BJ (cell line): Measurements from ENCODE around the gene LTBR. TPM values are rescaled to one million over a fixed set of nuclear protein-coding genes. Genes with fewer than 3 reads are reported as not detected.
"Not testable (repeated sequence)": the region's sequence is repeated elsewhere in the genome, so short reads cannot be mapped to it uniquely, and the experiment has no call there.

Experiments
- CTCF ChIA-PET: fragments of 350-600 bp; formaldehyde crosslinking; extraction: SDS; loops from one replicate; lab custom pipeline; 2021; ENCODE audit warnings: antibody characterized with exemption, inconsistent platforms; lab: Yijun Ruan, JAX
- POLR2A ChIA-PET: fragments of 300-600 bp; sonication (Branson Sonifier 250); formaldehyde crosslinking; extraction: SDS; loops from one replicate; lab custom pipeline; 2021; ENCODE audit warnings: antibody characterized with exemption; lab: Charles Lee
- DNase-seq: peaks from one replicate; pipeline ENCODE4 v3.0.0-alpha.2; 2011; ENCODE audit warnings: low read depth
- H3K27me3 ChIP-seq: 2 replicates; pipeline ENCODE4 v1.6.0; 2011; ENCODE audit warnings: low read length; ENCODE audit not compliant: control insufficient read depth, insufficient read depth
- H3K36me3 ChIP-seq: 2 replicates; pipeline ENCODE4 v1.5.1; 2011; ENCODE audit warnings: low read length; ENCODE audit not compliant: control insufficient read depth, insufficient read depth
- H3K4me3 ChIP-seq: 2 replicates; pipeline ENCODE4 v1.5.1; 2011; ENCODE audit warnings: low read depth, mild to moderate bottlenecking, control low read depth, low read length
- polyA plus RNA-seq: library from polyadenylated mRNA; depleted of rRNA; stranded (reverse); fragments of >200 nt; gene quantifications from 2 replicates; pipeline ENCODE4 v1.2.3, GENCODE V29; 2011
- TF ChIP-seq, protein P1 (sequence below): IDR thresholded peaks from 2 replicates; pipeline ENCODE4 v1.5.1; 2011; ENCODE audit warnings: low read depth, mild to moderate bottlenecking, control low read depth, inconsistent platforms, low read length, moderate library complexity; ENCODE audit not compliant: insufficient read depth

The LTBR gene
- polyA plus RNA-seq, 1 experiment, result 67.2 TPM

DNA sequence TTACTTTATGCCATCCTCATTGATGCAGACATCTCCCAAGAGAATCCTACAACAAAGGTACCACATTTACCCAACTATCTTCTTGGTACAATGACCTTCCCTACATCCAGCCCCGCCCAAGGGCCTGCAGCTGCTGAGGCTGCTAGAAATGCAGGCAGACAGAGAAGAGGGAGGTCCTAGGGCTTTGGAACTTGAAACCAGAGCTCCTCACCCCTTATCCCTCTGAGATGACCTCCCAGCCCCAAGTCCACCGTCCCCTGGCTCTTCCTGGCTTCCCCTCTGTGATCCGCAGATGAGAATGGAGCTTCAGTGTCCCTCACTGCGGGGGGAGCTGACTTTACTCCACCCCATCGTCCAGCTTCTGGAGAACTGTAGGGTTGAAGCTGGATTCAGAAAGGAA, 40.4 kb upstream of the LTBR start:
- Histone ChIP-seq H3K27me3 (no peaks in the 10 kb centered on the region), H3K4me3 (no peak overlapping the region), H3K36me3 (no peaks in the 10 kb centered on the region)
- ChIA-PET CTCF (interaction anchor here (0.7 kb wide), 1 partner anchor 27 kb away, joined by 3 read pairs; no protein-coding TSS in a partner anchor), POLR2A (interaction anchor here (1.0 to 1.1 kb wide), 2 partner anchors 27 to 40 kb away, joined by 3 to 4 read pairs; partner anchors contain the start of gene LTBR)
- TF ChIP-seq, protein P1, sequence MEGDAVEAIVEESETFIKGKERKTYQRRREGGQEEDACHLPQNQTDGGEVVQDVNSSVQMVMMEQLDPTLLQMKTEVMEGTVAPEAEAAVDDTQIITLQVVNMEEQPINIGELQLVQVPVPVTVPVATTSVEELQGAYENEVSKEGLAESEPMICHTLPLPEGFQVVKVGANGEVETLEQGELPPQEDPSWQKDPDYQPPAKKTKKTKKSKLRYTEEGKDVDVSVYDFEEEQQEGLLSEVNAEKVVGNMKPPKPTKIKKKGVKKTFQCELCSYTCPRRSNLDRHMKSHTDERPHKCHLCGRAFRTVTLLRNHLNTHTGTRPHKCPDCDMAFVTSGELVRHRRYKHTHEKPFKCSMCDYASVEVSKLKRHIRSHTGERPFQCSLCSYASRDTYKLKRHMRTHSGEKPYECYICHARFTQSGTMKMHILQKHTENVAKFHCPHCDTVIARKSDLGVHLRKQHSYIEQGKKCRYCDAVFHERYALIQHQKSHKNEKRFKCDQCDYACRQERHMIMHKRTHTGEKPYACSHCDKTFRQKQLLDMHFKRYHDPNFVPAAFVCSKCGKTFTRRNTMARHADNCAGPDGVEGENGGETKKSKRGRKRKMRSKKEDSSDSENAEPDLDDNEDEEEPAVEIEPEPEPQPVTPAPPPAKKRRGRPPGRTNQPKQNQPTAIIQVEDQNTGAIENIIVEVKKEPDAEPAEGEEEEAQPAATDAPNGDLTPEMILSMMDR, result no peak
- no peak for DNase-seq

DNA sequence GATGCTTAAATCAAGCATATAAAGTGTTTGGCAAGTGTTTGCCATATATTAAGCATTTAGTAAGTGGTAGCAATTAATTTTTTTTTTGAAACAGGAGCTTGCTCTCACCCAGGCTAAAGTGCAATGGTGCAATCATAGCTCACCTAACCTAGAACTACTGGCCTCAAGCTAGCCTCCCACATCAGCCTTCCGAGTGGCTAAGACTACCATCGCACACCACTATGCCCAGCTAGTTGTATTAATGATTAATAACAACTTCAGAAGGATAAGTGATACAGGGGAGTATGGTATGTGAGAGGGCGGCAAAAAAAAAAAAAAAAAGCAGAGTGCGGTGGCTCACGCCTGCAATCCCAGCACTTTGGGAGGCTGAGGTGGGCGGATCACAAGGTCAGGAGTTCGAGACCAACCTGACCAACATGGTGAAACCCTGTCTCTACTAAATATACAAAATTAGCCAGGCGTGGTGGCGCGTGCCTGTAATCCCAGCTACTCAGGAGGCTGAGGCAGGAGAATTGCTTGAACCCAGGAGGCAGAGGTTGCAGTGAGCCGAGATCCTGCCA, 39.8 kb upstream of the LTBR start:
- CTCF ChIA-PET, result interaction anchor here (0.7 kb wide), 1 partner anchor 26 kb away, joined by 3 read pairs; no protein-coding TSS in a partner anchor
- H3K27me3 ChIP-seq, DNase-seq, H3K4me3 ChIP-seq, H3K36me3 ChIP-seq: not testable (repeated sequence)
- POLR2A ChIA-PET, result interaction anchor here (0.6 to 1.1 kb wide), 3 partner anchors 26 to 45 kb away, joined by 3 to 5 read pairs (median 4); partner anchors contain the start of gene LTBR

DNA sequence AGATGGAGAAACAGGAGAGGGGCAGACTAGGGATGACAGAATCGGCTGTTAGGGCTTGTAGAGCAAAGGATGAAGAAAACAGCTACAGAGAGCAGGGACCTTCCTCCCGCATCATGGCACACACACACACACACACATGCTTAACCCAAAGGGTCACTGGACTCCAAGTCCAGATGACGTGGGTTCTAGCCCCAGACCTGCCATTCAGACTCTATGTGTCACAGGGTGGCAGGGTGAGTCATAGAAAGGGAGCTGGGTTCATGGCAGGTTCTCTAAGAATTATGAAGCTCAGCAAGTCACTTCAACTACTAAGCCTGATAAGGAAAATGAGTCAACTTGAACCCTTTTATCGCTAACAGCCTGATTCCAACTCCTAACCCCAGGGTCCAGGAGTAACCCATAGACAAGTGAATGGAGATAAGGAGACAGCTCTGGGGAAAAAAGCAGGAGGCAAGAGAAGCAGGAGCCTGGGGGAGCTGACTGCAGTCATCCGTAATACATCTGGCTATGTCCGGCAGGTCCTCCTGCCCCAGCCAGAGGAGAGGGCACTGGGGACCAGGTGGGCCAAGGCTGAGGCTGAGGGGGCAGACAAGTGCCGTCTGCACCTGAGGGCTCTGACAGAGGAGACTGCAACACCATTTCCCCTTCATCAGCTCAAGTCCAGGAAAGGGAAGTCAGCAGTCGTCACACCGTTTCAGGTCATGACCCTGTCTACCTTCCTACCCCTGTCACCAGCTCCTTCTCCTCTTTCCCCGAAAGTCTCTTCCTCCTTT, 38.5 kb upstream of the LTBR start:
- no peaks in the 10 kb centered on the region for H3K27me3 ChIP-seq
- TF ChIP-seq, protein P1, result no peak
- ChIA-PET CTCF (interaction anchor here (0.7 to 1.0 kb wide), 5 partner anchors 10 to 120 kb away, joined by 3 to 5 read pairs (median 3); no protein-coding TSS in a partner anchor), POLR2A (interaction anchor here (1.2 kb wide), 1 partner anchor 9 kb away, joined by 5 read pairs; no protein-coding TSS in a partner anchor)
- no peak overlapping the region for H3K4me3 ChIP-seq
- no peak for DNase-seq
- no peaks in the 10 kb centered on the region for H3K36me3 ChIP-seq

DNA sequence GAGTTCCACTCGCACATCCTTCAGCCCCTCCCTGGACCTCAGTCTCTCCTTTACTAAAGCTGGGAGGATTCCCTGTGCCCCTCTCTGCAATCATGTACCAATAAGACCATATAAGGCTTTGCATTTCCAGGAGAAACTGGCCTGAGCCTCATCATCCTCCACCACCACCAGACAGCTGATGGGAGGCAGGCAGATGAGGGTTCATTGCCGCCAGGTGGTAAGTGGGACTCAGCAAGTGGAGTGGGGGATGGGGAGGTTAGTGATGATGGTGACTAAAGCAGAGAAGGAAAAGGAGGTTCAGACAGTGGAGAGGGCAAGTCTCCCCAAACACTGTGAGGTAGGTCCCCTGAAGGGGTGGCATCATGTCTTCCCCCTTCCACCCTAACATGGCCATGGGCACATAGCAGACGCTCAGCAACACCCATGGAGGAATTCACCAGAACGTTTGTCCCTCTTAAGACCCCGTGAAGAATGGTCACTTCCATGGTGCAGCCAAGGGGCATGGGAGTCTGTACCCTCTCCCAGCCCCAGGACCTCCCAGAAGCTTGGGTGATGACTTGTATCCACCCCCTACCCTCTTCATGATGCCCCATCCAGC, 37.6 kb upstream of the LTBR start:
- DNase-seq, result no peak
- Histone ChIP-seq H3K27me3 (no peaks in the 10 kb centered on the region), H3K4me3 (no peak overlapping the region), H3K36me3 (no peaks in the 10 kb centered on the region)
- ChIA-PET POLR2A (no interaction called here), CTCF (interaction anchor here (0.8 to 1.0 kb wide), 3 partner anchors 11 to 20 kb away, joined by 3 to 5 read pairs (median 3); no protein-coding TSS in a partner anchor)
- TF ChIP-seq, protein P1, result no peak

DNA sequence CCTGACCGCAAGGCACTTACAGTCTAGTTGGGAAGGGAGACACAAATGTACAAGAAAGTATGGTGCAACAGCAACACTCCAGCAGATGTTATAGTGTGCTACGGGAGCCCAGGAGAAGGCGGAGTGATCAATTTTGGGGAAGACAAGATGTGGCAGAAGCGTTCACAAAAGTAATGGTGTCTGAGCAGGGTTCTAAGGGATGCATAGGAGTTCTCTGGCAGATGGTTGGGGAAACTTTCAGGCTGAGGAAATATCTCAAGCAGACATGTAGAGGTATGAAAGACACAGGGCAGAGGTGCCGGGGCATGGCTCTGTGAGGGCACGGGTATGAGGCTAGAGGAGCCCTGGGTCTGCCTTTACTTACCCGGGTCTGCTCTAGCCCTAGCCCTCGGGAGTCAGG, 37.0 kb upstream of the LTBR start:
- Histone ChIP-seq H3K27me3 (no peaks in the 10 kb centered on the region), H3K36me3 (no peaks in the 10 kb centered on the region), H3K4me3 (no peak overlapping the region)
- ChIA-PET CTCF (no interaction called here), POLR2A (no interaction called here)
- DNase-seq, result no peak
- TF ChIP-seq, protein P1, result no peak
